Measurements from ENCODE around the gene MARCHF6.
A peak's percentile ranks its signal among the peaks of the same experiment; 100 is the strongest.
"Not testable (repeated sequence)": the region's sequence is repeated elsewhere in the genome, so short reads cannot be mapped to it uniquely, and the experiment has no call there.

The MARCHF6 gene

DNA sequence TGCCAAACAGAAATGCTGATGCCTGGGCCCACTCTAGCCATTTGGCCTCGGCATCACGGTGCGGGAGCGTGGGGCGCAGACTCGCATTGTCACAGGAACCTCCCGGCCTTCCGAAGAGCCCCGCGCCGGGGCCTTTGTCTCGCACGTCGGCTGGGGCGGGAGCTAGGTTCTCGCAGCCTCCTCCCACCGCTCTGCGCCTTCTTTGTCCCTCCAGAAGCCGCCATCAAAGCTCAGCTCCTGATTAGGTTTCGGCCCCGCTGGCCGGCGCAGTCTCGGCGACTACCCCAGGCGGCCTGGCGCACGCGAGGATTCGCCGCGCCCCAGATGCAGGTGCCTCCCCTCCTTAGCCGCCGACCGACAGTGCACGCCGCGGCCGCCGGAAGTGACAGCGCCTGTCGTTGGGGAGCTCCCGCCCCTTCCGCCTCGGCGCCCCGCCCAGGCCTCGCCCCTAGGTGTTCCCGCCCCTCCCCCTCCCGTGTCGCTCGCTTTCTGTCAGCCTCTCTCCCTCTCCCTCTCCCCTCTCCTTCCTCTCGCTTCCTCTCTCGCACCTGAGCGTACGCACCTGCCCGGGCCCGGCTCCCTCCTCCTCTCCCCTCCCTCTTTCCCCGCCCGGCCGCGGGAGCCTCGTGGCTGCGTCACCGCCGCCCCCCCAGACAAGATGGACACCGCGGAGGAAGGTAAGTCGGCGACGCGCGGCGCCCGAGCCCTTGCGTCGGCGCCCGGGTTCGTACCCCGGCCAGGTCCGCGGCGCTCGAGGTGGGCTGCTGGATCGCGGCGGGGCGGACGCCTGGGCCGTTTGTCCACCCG is at the start of gene MARCHF6:
MARCHF6 (plus strand) TSS at position 455 of the 807 bp plus-strand sequence; CDS start at position 659, 204 bp downstream.
- DNase-seq = peak; percentile 95

GRCh38 chr5:10303699-10304170 is 49.8 kb upstream of the MARCHF6 start:
- DNase-seq = no peak

DNA sequence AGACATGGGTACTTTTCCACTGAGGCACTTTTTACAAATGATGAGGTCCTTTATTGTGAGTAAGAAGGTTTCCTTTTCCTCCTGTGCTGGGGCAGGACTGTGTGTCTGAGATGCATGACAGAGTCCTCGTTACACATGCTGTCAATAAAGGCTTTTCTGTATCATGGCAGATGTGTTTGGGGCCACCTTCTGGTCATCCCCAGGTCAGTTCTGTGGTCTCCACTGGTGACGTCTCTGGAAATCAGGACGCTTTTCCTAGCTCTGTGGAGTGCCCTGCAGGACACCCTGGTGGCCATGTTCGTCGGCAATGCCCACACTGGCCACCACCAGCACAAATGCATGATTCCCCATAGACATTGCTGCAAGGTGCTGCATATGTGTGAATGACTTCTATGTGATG is 48.6 kb upstream of the MARCHF6 start:
- no peak for DNase-seq

GRCh38 chr5:10306114-10306513 is 47.4 kb upstream of the MARCHF6 start:
- DNase-seq = no peak

DNA sequence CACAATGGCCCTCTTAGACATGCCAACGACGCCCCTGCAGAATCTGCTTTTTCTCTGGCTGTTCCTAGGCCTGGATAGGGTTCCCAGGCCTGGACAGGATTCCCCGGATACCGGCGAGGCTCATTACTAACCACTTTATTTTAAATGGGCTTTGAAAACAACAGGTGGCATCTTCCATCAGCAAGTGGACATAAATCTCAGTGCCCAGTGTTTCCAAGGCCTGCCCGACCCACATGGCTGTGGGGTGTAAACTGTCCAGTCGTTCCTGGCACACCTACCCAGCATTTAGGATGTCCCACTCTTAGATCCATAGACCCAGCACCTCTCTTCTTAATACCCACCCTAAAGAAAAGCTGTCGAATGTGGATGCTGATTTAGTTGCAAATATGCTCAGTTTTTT is 46.7 kb upstream of the MARCHF6 start:
- no peak for DNase-seq

- DNase-seq = peak; percentile 20 to 37
These were observed 46.0 kb upstream of the MARCHF6 start, which contains the start of gene CMBL for GRCh38 chr5:10307206-10308148. Gene CMBL (minus strand): TSS chr5:10307902. CDS start chr5:10290762, 17,140 bp downstream.

DNA sequence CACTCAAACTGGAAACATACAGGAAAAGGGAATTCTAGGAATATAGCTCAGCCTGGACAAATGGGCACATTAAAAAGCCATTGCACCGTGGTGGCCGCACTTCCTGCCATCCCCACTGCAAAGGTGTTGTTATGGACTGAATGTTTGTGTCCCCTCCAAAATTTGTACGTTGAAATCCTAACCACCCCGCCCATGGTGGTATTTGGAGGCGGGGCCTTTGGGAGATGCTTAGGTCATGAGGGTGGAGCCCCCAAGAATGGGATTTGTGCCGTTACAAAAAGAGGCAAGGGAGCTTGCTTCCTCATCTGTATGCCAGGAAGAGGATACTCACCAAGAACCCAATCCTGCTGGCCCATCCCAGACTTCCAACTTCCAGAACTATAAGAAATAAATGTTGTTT is 44.7 kb upstream of the MARCHF6 start:
- DNase-seq = no peak

- no peak for DNase-seq
These were observed 43.3 kb upstream of the MARCHF6 start for GRCh38 chr5:10310066-10310779.

GRCh38 chr5:10310835-10311570 is 42.5 kb upstream of the MARCHF6 start:
- not testable (repeated sequence) for DNase-seq

DNA sequence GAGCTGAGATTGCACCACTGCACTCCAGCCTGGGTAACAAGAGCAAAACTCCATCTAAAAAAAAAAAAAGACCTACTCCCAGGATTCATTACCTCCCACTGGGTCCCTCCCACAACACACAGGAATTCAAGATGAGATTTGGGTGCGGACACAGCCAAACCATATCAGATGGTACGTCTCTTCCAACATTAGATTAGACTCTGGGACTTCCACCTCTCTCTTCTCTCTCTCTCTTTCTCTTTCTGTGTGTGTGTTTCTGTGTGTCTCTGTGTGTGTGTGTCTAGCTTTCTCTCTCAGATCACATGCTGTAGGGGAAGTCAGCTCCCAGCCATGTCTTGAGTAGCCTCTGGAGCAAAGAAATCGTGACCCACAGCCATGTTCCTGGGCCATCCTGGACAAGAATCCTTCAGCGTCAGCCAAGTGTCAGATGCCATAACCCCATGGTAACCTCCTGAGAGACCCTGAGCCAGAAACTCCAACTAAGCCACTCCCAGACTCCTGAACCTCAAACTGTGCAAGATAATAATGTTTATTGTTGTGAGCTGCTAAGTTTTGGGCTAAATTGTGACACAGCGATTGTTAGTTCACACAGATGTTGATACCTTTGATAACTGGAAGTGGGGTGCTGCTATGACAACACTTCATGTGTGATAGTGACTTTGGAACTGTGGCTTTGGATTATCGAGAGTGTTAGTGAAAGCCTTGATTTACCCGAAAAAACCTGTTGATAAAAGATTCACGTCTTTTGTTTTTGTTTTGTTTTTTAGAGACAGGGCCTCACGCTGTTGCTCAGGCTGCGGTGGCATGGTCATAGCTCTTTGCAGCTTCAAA is 41.7 kb upstream of the MARCHF6 start:
- DNase-seq = no peak

DNA sequence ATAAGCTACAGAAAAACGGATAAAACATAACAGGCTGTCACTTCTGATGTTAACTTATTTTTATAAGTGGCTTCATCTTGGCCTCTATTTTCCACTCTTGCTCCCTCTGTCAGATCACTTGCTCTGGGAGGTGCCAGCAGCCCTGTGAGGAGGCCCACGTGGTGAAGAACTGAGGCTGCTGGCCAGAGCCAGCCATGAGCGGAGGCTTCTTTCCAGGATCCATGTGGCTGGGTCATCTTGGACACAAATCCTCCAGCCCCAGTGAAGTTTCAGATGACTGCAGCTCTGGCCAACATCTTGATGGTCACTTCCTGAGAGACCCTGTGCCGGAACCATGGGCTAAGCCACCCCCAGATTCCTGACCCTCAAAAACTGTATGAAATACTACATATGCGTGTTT is 38.3 kb upstream of the MARCHF6 start:
- no peak for DNase-seq

DNA sequence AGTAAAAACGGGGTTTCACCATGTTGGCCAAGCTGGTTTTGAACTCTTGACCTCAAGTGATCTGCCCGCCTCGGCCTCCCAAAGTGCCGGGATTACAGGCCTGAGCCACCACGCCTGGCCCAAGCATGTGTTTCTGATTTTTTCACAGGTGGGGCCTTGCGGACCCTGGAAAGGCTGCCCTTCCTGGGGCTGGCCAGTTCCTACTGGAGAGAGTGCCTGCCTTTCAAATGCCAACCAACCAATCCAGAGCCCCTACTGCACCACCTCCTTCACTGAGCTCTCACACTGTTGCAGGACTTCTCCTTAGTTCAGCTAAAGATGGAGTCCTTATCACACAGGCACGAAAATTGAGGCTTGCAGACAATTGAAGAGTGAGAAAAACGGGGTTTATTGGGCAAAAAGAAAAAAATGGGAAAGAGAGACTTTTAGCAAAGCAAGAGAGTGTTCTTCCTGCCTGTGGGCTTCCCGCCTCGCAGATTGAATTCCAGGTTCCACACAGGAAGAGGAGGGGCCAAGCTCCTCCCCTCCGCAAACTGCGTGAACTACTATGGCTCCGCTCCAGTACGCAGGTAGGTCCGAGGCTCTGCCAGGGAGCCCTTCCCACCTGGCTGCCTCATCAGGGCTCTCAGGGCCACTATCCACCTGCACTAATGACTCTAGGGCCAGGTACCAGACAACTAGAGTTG is 37.5 kb upstream of the MARCHF6 start:
- no peak for DNase-seq

GRCh38 chr5:10317825-10318682 is 35.4 kb upstream of the MARCHF6 start:
- DNase-seq = no peak

DNA sequence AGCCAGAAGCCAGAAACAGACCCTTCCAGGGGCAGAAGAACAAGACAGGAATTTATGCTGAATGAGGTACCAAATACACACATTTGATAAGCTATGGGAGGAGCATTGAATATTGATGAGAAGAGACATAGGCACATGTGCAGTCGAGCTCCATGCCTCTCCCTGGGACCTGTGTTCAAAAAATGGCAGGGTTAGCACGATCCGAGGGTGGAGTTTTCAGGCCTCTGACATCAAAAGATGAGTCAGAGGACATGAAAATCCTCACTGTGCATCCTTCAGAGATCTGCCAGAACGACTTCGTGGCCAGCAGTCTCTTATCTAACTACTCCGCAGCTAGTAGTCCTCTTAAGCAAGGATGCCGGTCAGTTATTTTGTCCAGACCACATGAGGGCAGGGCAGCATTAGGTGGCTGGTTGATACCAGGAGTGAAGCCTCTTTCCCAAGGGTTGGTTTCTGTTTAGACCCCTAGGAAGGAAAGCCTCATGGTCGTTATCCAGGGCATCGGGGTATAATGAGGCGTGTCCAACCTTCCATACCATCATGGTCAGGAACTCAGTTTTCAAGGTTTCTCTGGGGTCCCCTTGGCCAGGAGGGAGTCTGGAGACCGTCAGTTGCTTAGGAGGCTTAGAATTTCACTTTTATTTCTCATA is 34.2 kb upstream of the MARCHF6 start:
- no peak for DNase-seq

DNA sequence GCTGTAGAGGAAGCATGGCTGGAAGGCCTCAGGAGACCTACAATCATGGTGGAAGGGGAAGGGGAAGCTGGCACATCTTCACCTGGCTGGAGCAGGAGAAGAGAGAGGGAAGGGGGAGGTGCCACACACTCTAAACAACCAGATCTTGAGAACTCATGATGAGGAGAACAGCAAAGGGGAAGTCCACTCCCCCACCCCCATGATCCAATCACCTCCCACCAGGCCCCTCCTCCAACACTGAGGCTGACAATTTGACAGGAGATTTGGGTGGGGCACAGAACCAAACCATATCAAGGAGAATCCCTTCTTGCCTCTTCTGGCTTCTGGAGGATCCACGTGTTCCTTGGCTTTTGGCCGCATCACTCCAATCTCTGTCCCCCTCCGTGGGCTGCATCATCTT is 32.7 kb upstream of the MARCHF6 start:
- DNase-seq = no peak

- no peak for DNase-seq
These were observed 31.6 kb upstream of the MARCHF6 start for GRCh38 chr5:10321882-10322281.

GRCh38 chr5:10323588-10324488 is 29.7 kb upstream of the MARCHF6 start:
- no peak for DNase-seq
